AG04450 (cell line): ENCODE measurements around the gene P2RX5. TPM values are rescaled to one million over a fixed set of nuclear protein-coding genes. Genes with fewer than 3 reads are reported as not detected.
"Not testable (repeated sequence)": the region's sequence is repeated elsewhere in the genome, so short reads cannot be mapped to it uniquely, and the experiment has no call there.

Experiments
- CTCF ChIA-PET: fragments of 300-600, 350-600 bp; formaldehyde crosslinking; extraction: SDS; loops from one replicate; lab custom pipeline; 2022; ENCODE audit warnings: antibody characterized with exemption, inconsistent platforms; lab: Charles Lee
- POLR2A ChIA-PET: fragments of 350-600 bp; formaldehyde crosslinking; extraction: SDS; loops from one replicate; lab custom pipeline; 2021; ENCODE audit warnings: antibody characterized with exemption, inconsistent platforms; lab: Yijun Ruan, JAX
- DNase-seq: peaks from one replicate; pipeline ENCODE4 v3.0.0-alpha.2; 2011; ENCODE audit warnings: low read depth, low spot score
- H3K27ac ChIP-seq: one replicate; pipeline ENCODE4 v1.5.1; 2012; ENCODE audit warnings: low read depth, low read length, control low read depth
- H3K27me3 ChIP-seq: one replicate; pipeline ENCODE4 v1.6.0; 2012; ENCODE audit warnings: low read length; ENCODE audit not compliant: control insufficient read depth, insufficient read depth
- H3K4me3 ChIP-seq: 2 replicates; pipeline ENCODE4 v1.5.1; 2011; ENCODE audit warnings: mild to moderate bottlenecking, low read depth, low read length, control low read depth
- H3K9me3 ChIP-seq: 2 replicates; pipeline ENCODE4 v1.5.1; 2012; ENCODE audit warnings: low read length; ENCODE audit not compliant: control insufficient read depth, insufficient read depth
- CTCF ChIP-seq: IDR thresholded peaks from 2 replicates; pipeline ENCODE4 v1.5.1; 2011; ENCODE audit warnings: low read depth, low read length, control low read depth, inconsistent platforms
- polyA plus RNA-seq: library from polyadenylated mRNA; depleted of rRNA; stranded (reverse); fragments of >200 nt; gene quantifications from 2 replicates; pipeline ENCODE4 v1.2.3, GENCODE V29; 2011

Gene P2RX5
- polyA plus RNA-seq, 1 experiment: 4.5 TPM

- no peak for TF ChIP-seq CTCF
- CTCF ChIA-PET: no interaction called here
- POLR2A ChIA-PET: no interaction called here
- Histone ChIP-seq H3K9me3 (no peaks in the 10 kb centered on the region; the same call in 1 of the 2 replicates), H3K4me3 (no peak overlapping the region), H3K27ac (peak overlapping the region; percentile 21), H3K27me3 (no peaks in the 10 kb centered on the region)
- DNase-seq: no peak
Measured at GRCh38 chr17:3718201-3718600, 22.2 kb upstream of the P2RX5 start.

- CTCF ChIA-PET: no interaction called here
- DNase-seq: no peak
- no peaks in the 10 kb centered on the region for H3K27me3 ChIP-seq
- TF ChIP-seq CTCF: no peak
- no peak overlapping the region for H3K4me3 ChIP-seq
- H3K9me3 ChIP-seq: no peaks in the 10 kb centered on the region
- H3K27ac ChIP-seq: no peak overlapping the region
- POLR2A ChIA-PET: no interaction called here
Measured at GRCh38 chr17:3715296-3715695, 19.3 kb upstream of the P2RX5 start.

GRCh38 chr17:3712811-3713463 is 17.0 kb upstream of the P2RX5 start:
- ChIA-PET POLR2A (no interaction called here), CTCF (no interaction called here)
- TF ChIP-seq CTCF: no peak
- no peaks in the 10 kb centered on the region for H3K27me3 ChIP-seq
- no peak overlapping the region for H3K27ac ChIP-seq
- no peak overlapping the region for H3K4me3 ChIP-seq
- no peak for DNase-seq
- H3K9me3 ChIP-seq: no peaks in the 10 kb centered on the region

GRCh38 chr17:3710951-3711383 is 15.0 kb upstream of the P2RX5 start:
- Histone ChIP-seq H3K9me3 (no peaks in the 10 kb centered on the region), H3K27me3 (no peaks in the 10 kb centered on the region), H3K27ac (no peak overlapping the region), H3K4me3 (no peak overlapping the region)
- CTCF ChIA-PET: no interaction called here
- no peak for DNase-seq
- no peak for TF ChIP-seq CTCF
- POLR2A ChIA-PET: interaction anchor here (0.6 to 1.0 kb wide), 2 partner anchors 42 to 144 kb away, joined by 3 to 5 read pairs; no protein-coding TSS in a partner anchor

GRCh38 chr17:3708366-3708765 is 12.4 kb upstream of the P2RX5 start:
- Histone ChIP-seq H3K27me3 (no peaks in the 10 kb centered on the region), H3K9me3 (no peaks in the 10 kb centered on the region), H3K4me3 (no peak overlapping the region), H3K27ac (no peak overlapping the region)
- ChIA-PET CTCF (interaction anchor here (0.6 to 1.0 kb wide), 4 partner anchors 26 to 138 kb away, joined by 3 read pairs; no protein-coding TSS in a partner anchor), POLR2A (interaction anchor here (1.1 kb wide), 1 partner anchor 39 kb away, joined by 3 read pairs; no protein-coding TSS in a partner anchor)
- TF ChIP-seq CTCF: no peak
- DNase-seq: no peak

- POLR2A ChIA-PET, H3K27ac ChIP-seq, DNase-seq, H3K27me3 ChIP-seq, H3K4me3 ChIP-seq, H3K9me3 ChIP-seq, CTCF ChIA-PET: not testable (repeated sequence)
Measured at GRCh38 chr17:3705718-3705984, 9.7 kb upstream of the P2RX5 start.
